ENCODE data around the gene TM7SF2.

Gene TM7SF2

DNA sequence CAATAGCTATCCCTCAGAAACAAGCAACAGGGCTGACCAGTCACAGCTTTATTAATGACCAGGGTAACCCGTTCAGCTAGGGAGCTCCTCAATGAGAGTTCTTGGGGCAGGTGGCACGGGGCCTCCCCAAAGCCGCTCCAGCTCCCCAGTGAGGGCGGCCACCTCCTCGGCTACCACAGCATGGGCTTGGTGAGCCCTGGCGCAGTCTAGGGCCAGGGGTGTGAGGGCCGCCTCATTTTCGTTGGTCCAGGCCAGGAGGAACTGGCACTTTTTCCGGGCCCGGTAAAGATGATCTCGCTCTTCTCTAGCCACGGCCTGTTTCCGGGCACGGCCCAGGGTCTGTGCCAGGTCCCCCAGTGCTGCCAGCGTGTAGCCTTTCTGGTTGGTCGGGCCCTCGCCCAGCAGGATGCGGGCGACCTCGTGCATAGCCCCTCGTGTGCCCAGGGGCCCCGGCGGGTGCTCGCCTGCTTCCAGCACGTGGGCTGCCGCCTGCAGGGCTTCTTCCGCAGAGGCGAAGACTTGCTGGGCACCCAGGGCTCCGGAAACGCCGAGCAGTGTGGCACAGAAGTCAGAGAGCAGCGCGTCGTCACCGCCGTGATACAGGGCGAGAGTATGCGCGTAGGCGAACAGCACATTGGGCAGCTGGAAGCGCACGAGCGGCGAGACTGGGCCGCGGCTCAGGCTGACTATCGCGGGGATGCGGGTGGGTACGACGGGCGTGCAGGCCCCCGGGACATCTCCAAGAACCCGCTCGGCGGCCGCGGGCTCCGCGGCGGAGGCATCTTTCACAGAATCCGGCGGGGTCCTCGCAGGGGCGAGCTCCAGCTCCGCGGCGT lies 4.9 kb downstream of the TM7SF2 start:
- peak; percentile 88 for DNase-seq

- peak; percentile 100 for DNase-seq
Observed at GRCh38 chr11:65117206-65118096, 5.8 kb downstream of the TM7SF2 start, which contains the start of gene ZNHIT2. ZNHIT2 (minus strand) TSS chr11:65117701; CDS start chr11:65117653, 48 bp downstream.

GRCh38 chr11:65118097-65118837 lies 6.6 kb downstream of the TM7SF2 start:
- DNase-seq = no peak

- DNase-seq = peak; percentile 44
Observed at GRCh38 chr11:65118891-65119669, 7.4 kb downstream of the TM7SF2 start.

DNA sequence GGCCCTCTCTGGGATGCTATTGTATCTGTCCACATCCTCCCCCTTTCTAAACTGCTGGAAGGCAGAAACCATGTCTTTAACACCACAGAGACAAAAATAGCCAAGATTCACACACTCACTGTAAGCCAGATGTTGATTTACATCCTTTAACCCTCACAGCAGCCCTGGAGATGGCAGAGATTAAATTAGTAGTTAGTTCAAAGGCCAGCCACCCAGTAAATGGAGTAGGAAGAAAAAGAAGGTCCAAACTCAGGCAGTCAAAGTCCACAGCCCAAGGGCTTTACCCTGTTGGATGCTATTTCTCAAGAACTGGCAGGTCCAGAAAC lies 8.0 kb downstream of the TM7SF2 start:
- no peak for DNase-seq

GRCh38 chr11:65120831-65121230 lies 9.2 kb downstream of the TM7SF2 start:
- peak; percentile 41 for DNase-seq

DNA sequence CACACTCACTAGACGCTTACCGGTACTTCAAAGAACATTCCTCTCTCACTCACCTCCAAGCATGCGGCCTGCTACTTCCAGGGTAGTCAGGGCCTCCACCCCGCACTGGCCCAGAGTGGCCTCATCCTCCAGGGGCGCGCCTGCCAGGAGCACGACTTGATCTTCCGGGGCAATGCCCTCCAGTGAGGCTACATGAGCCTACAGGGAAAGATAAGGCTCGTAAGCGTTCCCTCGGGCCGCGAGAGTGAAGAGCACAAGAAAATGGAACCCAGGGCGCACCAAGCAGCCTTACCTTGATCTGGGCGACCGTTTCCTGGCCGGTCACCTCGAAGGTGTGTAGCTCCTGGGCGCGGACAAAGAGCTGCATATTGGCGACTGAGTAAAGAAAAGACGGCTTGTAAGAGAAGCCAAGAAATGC lies 9.8 kb downstream of the TM7SF2 start:
- peak; percentile 79 for DNase-seq

- peak; percentile 100 for DNase-seq
Observed at GRCh38 chr11:65121865-65122696, 10.4 kb downstream of the TM7SF2 start, which contains the start of the genes FAU and MRPL49. FAU (minus strand) TSS chr11:65122134; CDS start chr11:65121813, 321 bp downstream. MRPL49 (plus strand) TSS chr11:65122321; CDS start chr11:65122347, 26 bp downstream.

DNA sequence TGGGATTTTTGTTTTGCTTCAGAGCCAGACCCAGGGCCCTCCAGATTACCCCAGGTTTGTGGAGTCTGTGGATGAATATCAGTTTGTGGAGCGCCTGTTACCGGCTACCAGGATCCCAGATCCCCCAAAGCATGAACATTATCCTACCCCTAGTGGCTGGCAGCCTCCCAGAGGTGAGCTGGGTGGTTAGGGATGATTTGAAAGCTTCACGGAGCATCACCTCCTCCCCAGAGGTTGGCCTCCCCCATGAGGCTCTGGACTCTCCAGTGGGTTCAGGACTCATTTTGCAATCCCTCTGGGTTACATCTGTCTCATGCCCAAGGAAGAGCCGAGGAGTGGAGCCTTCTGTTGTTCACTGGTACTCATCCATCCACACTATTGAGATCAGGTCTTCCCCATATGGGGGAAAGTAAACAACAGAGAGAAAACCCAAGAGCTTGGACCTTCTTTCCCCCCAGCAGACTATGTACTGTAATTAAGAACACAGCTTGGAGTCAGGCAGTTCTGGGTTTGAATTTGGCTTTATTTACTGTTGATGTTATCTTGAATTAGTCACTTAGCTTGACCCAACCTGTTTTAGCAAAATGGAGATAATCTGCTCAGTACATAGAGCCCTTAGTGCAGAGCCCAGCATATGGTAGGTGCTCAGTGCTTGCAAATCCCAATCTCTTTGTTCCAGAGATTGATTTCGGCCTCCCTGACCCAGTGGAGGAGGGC lies 13.0 kb downstream of the TM7SF2 start:
- no peak for DNase-seq

- DNase-seq = no peak
Observed at GRCh38 chr11:65125197-65126056, 13.8 kb downstream of the TM7SF2 start.

GRCh38 chr11:65126624-65127274 lies 15.1 kb downstream of the TM7SF2 start:
- DNase-seq = no peak

DNA sequence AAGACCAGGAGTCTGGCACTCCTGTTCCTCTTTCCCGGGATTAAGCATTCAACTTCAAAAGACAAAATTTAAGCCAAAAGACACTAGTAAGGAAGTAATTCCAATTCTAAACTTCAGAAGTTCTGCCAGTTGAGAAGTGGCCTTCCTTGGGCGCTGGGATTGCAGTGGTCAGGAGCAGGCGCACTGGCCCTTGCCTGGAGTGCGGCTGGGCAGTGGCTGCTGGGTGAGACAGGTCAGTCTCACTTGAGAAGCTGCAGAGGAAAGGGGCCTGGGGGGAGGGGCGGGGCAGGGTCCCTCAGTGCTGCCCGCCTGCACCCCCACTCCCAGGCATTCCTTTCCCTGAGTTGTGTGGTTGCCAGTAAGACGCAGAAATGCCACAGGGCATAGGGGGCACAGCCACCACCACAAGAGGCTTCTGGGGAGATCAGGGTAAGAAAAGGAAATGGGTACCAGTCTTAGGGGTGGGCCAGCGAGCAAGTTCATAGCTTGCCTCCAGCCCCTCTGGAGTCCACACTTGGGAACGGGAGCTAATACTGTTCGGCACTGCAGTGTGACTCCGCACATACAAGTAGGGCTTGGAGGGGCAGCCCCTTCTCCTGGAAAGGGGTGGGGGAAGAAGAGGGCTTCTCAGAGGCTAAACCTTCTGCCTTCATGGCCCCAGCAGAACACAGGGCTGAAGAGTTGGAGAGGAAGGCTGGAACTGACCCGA lies 16.0 kb downstream of the TM7SF2 start:
- no peak for DNase-seq

DNA sequence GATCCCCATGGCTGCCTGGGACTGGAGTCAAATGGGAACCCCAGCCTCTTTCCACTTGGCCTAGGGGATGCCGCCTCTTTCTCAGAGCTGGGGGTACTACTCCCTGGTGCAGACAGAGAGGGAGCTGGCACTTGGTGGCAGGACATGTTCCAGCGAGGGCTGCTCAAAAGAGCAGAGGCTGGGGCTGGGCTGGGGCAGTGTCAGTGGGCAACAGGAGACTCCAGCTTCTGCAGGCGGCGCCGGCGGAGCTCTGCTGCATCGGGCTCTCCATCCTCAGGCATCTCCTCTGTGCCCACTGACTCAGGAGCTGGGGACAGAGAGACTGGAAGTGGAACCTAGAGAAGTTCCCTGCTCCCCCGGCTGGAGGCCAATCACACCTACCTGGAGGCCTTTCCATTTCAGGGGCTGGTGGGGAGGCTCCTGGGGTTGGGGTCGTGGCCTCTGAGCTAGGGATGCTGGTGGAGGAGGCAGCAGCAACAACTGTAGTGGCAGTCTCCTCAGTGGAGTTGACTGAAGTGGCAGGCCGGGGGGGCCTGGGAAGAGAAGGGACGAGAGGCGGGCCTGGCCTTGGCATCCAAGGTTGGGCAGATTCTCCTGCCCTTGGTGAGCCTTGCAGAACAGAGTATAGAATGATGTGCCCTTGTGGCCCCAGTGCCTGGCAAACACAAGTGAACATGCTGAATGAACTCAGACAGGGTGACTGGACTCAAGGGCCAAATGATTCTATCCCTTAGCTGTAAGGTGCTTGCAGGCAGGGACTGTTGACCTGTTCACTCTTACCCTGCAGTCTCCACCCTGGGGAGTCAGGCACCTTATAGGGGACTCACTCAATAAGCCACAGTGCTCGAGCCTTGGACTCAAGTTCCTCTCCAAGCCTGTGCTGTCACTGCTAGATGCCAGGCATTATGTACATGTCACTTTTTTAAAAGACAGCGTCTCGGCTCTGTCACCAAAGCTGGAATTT lies 16.8 kb downstream of the TM7SF2 start:
- DNase-seq = no peak

- DNase-seq = no peak
Observed at GRCh38 chr11:65129649-65130441, 18.2 kb downstream of the TM7SF2 start.

GRCh38 chr11:65130631-65131416 lies 19.2 kb downstream of the TM7SF2 start:
- DNase-seq = no peak
